A549 (cell line): ENCODE results near the gene TMSB4X. TPM values are rescaled to one million over a fixed set of nuclear protein-coding genes. Genes with fewer than 3 reads are reported as not detected.

Experiments used
- ATAC-seq, 2 experiments: fragments of 200-7000 bp in 1 of 2; fragments of >200 bp in 1 of 2; cut with Nextera tagmentation in 1 of 2; cut with Tn5 transposase in 1 of 2; 3 replicates each; pipeline versions ENCODE4 v1.8.0 to v1.9.1; 2018 to 2020; ENCODE audit warnings: mild to moderate bottlenecking in 1 of 2, moderate library complexity in 1 of 2
- CTCF ChIA-PET: fragments of 300-600 bp; sonication (Branson Sonifier 250); formaldehyde crosslinking; extraction: SDS; loops from one replicate; lab custom pipeline; 2021; ENCODE audit warnings: antibody characterized with exemption, inconsistent platforms; lab: Yijun Ruan, JAX
- POLR2A ChIA-PET: fragments of 350-600 bp; formaldehyde crosslinking; extraction: SDS; loops from one replicate; lab custom pipeline; 2021; ENCODE audit warnings: antibody characterized with exemption, inconsistent platforms; lab: Yijun Ruan, JAX
- DNase-seq, 2 experiments: peaks; one replicate each; pipeline versions ENCODE4 v3.0.0 to v3.0.0-alpha.2; 2011 to 2016; ENCODE audit warnings: low read depth in 1 of 2, low spot score in 1 of 2
- FAIRE-seq: peaks from 2 replicates; lab custom pipeline; 2011; peaks lifted over from hg19 to GRCh38; lab: Jason Lieb, UNC
- H3K27ac ChIP-seq, 2 experiments: fragments of >200 bp; sonication (Bioruptor Twin); formaldehyde crosslinking; 3 replicates each; pipeline ENCODE4 v1.5.1; 2016 to 2017
- H3K4me1 ChIP-seq: fragments of >200 bp; sonication (Bioruptor Twin); formaldehyde crosslinking; 3 replicates; pipeline ENCODE4 v1.6.1; 2016
- H3K4me2 ChIP-seq: fragments of >200 bp; sonication (Bioruptor Twin); formaldehyde crosslinking; 3 replicates; pipeline ENCODE4 v1.6.1; 2016
- H3K4me3 ChIP-seq: fragments of >200 bp; sonication (Bioruptor Twin); formaldehyde crosslinking; 3 replicates; pipeline ENCODE4 v1.5.1; 2016
- H3K9me3 ChIP-seq: fragments of >200 bp; sonication (Bioruptor Twin); formaldehyde crosslinking; 3 replicates; pipeline ENCODE4 v1.6.1; 2016
- ATOH8 ChIP-seq: fragments of 250-450 bp; sonication (Bioruptor Pico); IDR thresholded peaks from 2 replicates; pipeline ENCODE4 v1.5.0; 2020; ENCODE audit warnings: low read depth, mild to moderate bottlenecking, moderate library complexity
- CBX8 ChIP-seq: fragments of 200-600 bp; sonication (generic); IDR thresholded peaks from 2 replicates; pipeline ENCODE4 v1.6.1; 2016
- FOSB ChIP-seq: fragments of 250-450 bp; sonication (Bioruptor Pico); IDR thresholded peaks from 2 replicates; pipeline ENCODE4 v1.5.0; 2020; ENCODE audit warnings: mild to moderate bottlenecking, moderate library complexity
- FOSL2 ChIP-seq, 2 experiments: fragments of 450-650 bp in 1 of 2; fragments of >200 bp in 1 of 2; sonication (Bioruptor Twin) in 1 of 2; formaldehyde crosslinking; IDR thresholded peaks; 2 replicates each; pipeline versions ENCODE4 v1.5.0 to v1.6.1; 2016 to 2020; ENCODE audit warnings: mild to moderate bottlenecking in 1 of 2, moderate library complexity in 1 of 2
- GATA3 ChIP-seq: IDR thresholded peaks from 2 replicates; pipeline ENCODE4 v1.6.1; 2012; ENCODE audit warnings: borderline replicate concordance
- HOXA7 ChIP-seq: fragments of 250-450 bp; sonication (Bioruptor Pico); IDR thresholded peaks from 2 replicates; pipeline ENCODE4 v1.5.0; 2020; ENCODE audit warnings: mild to moderate bottlenecking, moderate library complexity
- HOXB5 ChIP-seq: fragments of 250-450 bp; sonication (Bioruptor Pico); IDR thresholded peaks from 2 replicates; pipeline ENCODE4 v1.5.0; 2020; ENCODE audit warnings: mild to moderate bottlenecking, moderate library complexity
- JUN ChIP-seq, 2 experiments: fragments of >200 bp; sonication (Bioruptor Twin); formaldehyde crosslinking; IDR thresholded peaks; 2 replicates in 1 of 2; 3 replicates in 1 of 2; pipeline ENCODE4 v1.6.1; 2016 to 2017
- MAFK ChIP-seq: fragments of 450-650 bp; IDR thresholded peaks from 2 replicates; pipeline ENCODE4 v1.6.1; 2014; ENCODE audit not compliant: partially characterized antibody
- MAZ ChIP-seq: fragments of 150-350 bp; IDR thresholded peaks from 2 replicates; pipeline ENCODE4 v1.6.1; 2014; ENCODE audit warnings: antibody characterized with exemption, low read depth, low read length, borderline replicate concordance
- RAD21 ChIP-seq, 2 experiments: fragments of >200 bp in 1 of 2; sonication (Bioruptor Twin) in 1 of 2; formaldehyde crosslinking in 1 of 2; IDR thresholded peaks in 1 of 2; conservative IDR thresholded peaks in 1 of 2; 2 replicates in 1 of 2; 3 replicates in 1 of 2; pipeline ENCODE4 v1.6.1; 2012 to 2018; ENCODE audit warnings: inconsistent platforms in 1 of 2
- REST ChIP-seq: fragments of 200-600 bp; sonication (generic); IDR thresholded peaks from 2 replicates; pipeline ENCODE4 v1.6.1; 2016; ENCODE audit warnings: antibody characterized with exemption, mild to moderate bottlenecking, moderate library complexity
- RFX5 ChIP-seq: fragments of 450-650 bp; IDR thresholded peaks from 2 replicates; pipeline ENCODE4 v1.7.1; 2014; ENCODE audit warnings: antibody characterized with exemption, mild to moderate bottlenecking, moderate library complexity
- WGBS: methylation state at CpG from one replicate; pipeline ENCODE4 v1.1.6; 2017; ENCODE audit errors: missing lambda C conversion rate; 5-methylcytosine and 5-hydroxymethylcytosine counted together
- polyA plus RNA-seq, 4 experiments: library from polyadenylated mRNA; depleted of rRNA in 3 of 4; stranded (reverse); fragments of >200 nt; fragmentation: RNase III in 1 of 4; extraction: RNeasy Plus Mini Kit Qiagen cat#74134 plus additional on column Dnase treatment in 1 of 4; gene quantifications; 2 replicates in 3 of 4; 3 replicates in 1 of 4; pipeline ENCODE4 v1.2.3, GENCODE V29; 2011 to 2017
- TF ChIP-seq, protein P1 (sequence below): fragments of 250-450 bp; sonication (Bioruptor Pico); IDR thresholded peaks from 2 replicates; pipeline ENCODE4 v1.5.0; 2021; ENCODE audit warnings: mild to moderate bottlenecking, moderate library complexity, borderline replicate concordance

TMSB4X gene
- polyA plus RNA-seq, 2 of the 4 experiments (the other 2 are of a cell fraction): 3,130 to 7,447 TPM

DNA sequence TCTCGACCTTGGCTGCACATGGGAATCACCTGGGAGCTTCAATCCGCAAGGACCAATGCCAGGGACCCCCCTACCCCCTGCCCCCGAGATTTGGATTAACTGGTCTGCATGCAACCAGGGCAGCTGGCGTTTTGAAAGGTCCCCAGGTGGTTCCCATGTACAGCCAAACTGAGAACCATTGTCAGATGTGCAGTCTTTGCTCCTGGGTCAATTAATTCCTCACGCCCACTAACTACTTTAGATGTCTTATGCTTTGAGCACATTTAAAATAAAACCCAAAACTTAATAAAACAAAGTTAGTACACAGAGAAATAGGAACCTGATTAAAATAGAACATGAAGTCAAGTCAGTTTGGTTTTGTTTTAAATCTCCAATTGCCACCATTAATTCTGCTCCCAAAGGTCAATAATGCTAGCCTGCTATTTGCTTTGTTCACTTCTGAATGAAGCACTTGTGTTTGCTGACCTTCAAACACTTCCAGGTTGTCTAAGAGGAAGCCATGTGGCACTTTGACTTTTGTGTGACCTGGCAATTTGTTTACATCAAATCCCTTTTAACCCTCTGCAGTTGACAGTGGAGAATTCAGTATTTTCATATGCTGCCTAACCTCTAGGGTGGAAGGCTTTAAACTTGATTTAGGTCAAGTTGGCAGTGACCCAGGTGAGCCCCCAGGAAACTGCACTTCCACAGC is 27.2 kb upstream of the TMSB4X start:
- H3K4me3 ChIP-seq: no peak overlapping the region
- no peak for DNase-seq
- H3K4me1 ChIP-seq: peaks cover 37% of the 10 kb centered on the region
- POLR2A ChIA-PET: interaction anchor here (2.3 kb wide), 1 partner anchor 31 kb away, joined by 12 read pairs; no protein-coding TSS in a partner anchor
- no peaks in the 10 kb centered on the region for H3K9me3 ChIP-seq
- TF ChIP-seq HOXB5: no peak
- TF ChIP-seq HOXA7 (CRISPR knock-in tag): no peak
- no peak for ATAC-seq
- CTCF ChIA-PET: interaction anchor here (1.2 to 7.2 kb wide), 8 partner anchors 26 to 560 kb away, joined by 3 to 110 read pairs (median 6); no protein-coding TSS in a partner anchor
- no peak for FAIRE-seq
- peak overlapping the region; percentile 51 for H3K4me2 ChIP-seq
- peak overlapping the region; percentile 80 to 91 for H3K27ac ChIP-seq
- 82% methylated on average over 5 of the region's 5 CpGs for WGBS

GRCh38 chrX:12948495-12948894 is 26.4 kb upstream of the TMSB4X start:
- H3K4me2 ChIP-seq: no peak overlapping the region
- no peaks in the 10 kb centered on the region for H3K9me3 ChIP-seq
- 100% methylated on average over 2 of the region's 2 CpGs for WGBS
- DNase-seq: no peak
- TF ChIP-seq GATA3: no peak
- no peak for TF ChIP-seq MAFK
- no peak for TF ChIP-seq ATOH8 (CRISPR knock-in tag)
- TF ChIP-seq JUN (IDR thresholded peaks at IDR 0.05): no peak
- TF ChIP-seq RAD21 (conservative IDR thresholded peaks at IDR 0.05 in 1 of 2, IDR thresholded peaks at IDR 0.05 in 1 of 2): no peak
- TF ChIP-seq MAZ: no peak
- no peak for TF ChIP-seq FOSL2 (IDR thresholded peaks at IDR 0.05)
- no peak for TF ChIP-seq FOSL2 (CRISPR knock-in tag; IDR thresholded peaks at IDR 0.05)
- no peak for TF ChIP-seq CBX8
- TF ChIP-seq, protein P1, sequence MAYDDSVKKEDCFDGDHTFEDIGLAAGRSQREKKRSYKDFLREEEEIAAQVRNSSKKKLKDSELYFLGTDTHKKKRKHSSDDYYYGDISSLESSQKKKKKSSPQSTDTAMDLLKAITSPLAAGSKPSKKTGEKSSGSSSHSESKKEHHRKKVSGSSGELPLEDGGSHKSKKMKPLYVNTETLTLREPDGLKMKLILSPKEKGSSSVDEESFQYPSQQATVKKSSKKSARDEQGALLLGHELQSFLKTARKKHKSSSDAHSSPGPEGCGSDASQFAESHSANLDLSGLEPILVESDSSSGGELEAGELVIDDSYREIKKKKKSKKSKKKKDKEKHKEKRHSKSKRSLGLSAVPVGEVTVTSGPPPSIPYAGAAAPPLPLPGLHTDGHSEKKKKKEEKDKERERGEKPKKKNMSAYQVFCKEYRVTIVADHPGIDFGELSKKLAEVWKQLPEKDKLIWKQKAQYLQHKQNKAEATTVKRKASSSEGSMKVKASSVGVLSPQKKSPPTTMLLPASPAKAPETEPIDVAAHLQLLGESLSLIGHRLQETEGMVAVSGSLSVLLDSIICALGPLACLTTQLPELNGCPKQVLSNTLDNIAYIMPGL (CRISPR knock-in tag): no peak
- TF ChIP-seq FOSB: no peak
- TF ChIP-seq REST: no peak
- TF ChIP-seq HOXA7 (CRISPR knock-in tag): no peak
- TF ChIP-seq RFX5: no peak
- peak overlapping the region; percentile 80 to 91; a peak in 5 of 6 replicates for H3K27ac ChIP-seq
- ChIA-PET POLR2A (interaction anchor here (2.3 kb wide), 1 partner anchor 30 kb away, joined by 12 read pairs; no protein-coding TSS in a partner anchor), CTCF (interaction anchor here (1.3 to 7.2 kb wide), 2 partner anchors 30 to 541 kb away, joined by 4 to 110 read pairs; no protein-coding TSS in a partner anchor)
- ATAC-seq: no peak
- FAIRE-seq: no peak
- peaks cover 37% of the 10 kb centered on the region for H3K4me1 ChIP-seq
- H3K4me3 ChIP-seq: no peak overlapping the region
